Measurements from ENCODE around the gene EDAR.

Gene EDAR

GRCh38 chr2:109027702-109028101 is 38.7 kb upstream of the EDAR start:
- TF ChIP-seq CREB1 (IDR thresholded peaks at IDR 0.05; ENCODE audit: low read depth): no peak
- no peak for TF ChIP-seq TCF12 (IDR thresholded peaks at IDR 0.05; ENCODE audit: low read depth)
- TF ChIP-seq MAX (IDR thresholded peaks at IDR 0.05): no peak
- no peak for TF ChIP-seq EGR1 (IDR thresholded peaks at IDR 0.05)
- TF ChIP-seq YY1 (IDR thresholded peaks at IDR 0.05; ENCODE audit: low read depth): no peak
- no peak for TF ChIP-seq TAF1 (IDR thresholded peaks at IDR 0.05; ENCODE audit: low read depth)
- no peak for TF ChIP-seq FOXM1 (IDR thresholded peaks at IDR 0.05; ENCODE audit: borderline replicate concordance, low read depth)
- TF ChIP-seq RAD21 (IDR thresholded peaks at IDR 0.05; ENCODE audit: low read depth): no peak
- no peak for TF ChIP-seq EP300 (IDR thresholded peaks at IDR 0.05; ENCODE audit: borderline replicate concordance)
- no peak for TF ChIP-seq CEBPB (IDR thresholded peaks at IDR 0.05)
- TF ChIP-seq REST (IDR thresholded peaks at IDR 0.05; ENCODE audit: low read depth): no peak
- TF ChIP-seq ZBTB7A (IDR thresholded peaks at IDR 0.05; ENCODE audit: low read depth): no peak
- TF ChIP-seq NFIC (IDR thresholded peaks at IDR 0.05): no peak
- no peak for TF ChIP-seq USF1 (IDR thresholded peaks at IDR 0.05)
- TF ChIP-seq TEAD4 (IDR thresholded peaks at IDR 0.05): no peak

GRCh38 chr2:109024477-109024876 is 35.5 kb upstream of the EDAR start:
- no peak for TF ChIP-seq EGR1 (IDR thresholded peaks at IDR 0.05)
- no peak for TF ChIP-seq ZBTB7A (IDR thresholded peaks at IDR 0.05; ENCODE audit: low read depth)
- TF ChIP-seq FOXM1 (IDR thresholded peaks at IDR 0.05; ENCODE audit: borderline replicate concordance, low read depth): no peak
- no peak for TF ChIP-seq MAX (IDR thresholded peaks at IDR 0.05)

GRCh38 chr2:109021895-109022300 is 32.9 kb upstream of the EDAR start:
- TF ChIP-seq CREB1 (IDR thresholded peaks at IDR 0.05; ENCODE audit: low read depth) (no peak), RAD21 (IDR thresholded peaks at IDR 0.05; ENCODE audit: low read depth) (no peak), YY1 (IDR thresholded peaks at IDR 0.05; ENCODE audit: low read depth) (no peak), EGR1 (IDR thresholded peaks at IDR 0.05) (no peak), EP300 (IDR thresholded peaks at IDR 0.05; ENCODE audit: borderline replicate concordance) (no peak), NFIC (IDR thresholded peaks at IDR 0.05) (no peak), USF1 (IDR thresholded peaks at IDR 0.05) (no peak), TCF12 (IDR thresholded peaks at IDR 0.05; ENCODE audit: low read depth) (no peak)

GRCh38 chr2:109020217-109020637 is 31.2 kb upstream of the EDAR start:
- TF ChIP-seq RAD21 (IDR thresholded peaks at IDR 0.05; ENCODE audit: low read depth): no peak

- TF ChIP-seq RAD21 (IDR thresholded peaks at IDR 0.05; ENCODE audit: low read depth): no peak
- TF ChIP-seq TCF12 (IDR thresholded peaks at IDR 0.05; ENCODE audit: low read depth): no peak
- TF ChIP-seq REST (IDR thresholded peaks at IDR 0.05; ENCODE audit: low read depth): no peak
- no peak for TF ChIP-seq NFIC (IDR thresholded peaks at IDR 0.05)
- TF ChIP-seq YY1 (IDR thresholded peaks at IDR 0.05; ENCODE audit: low read depth): no peak
- TF ChIP-seq TAF1 (IDR thresholded peaks at IDR 0.05; ENCODE audit: low read depth): no peak
- no peak for TF ChIP-seq TEAD4 (IDR thresholded peaks at IDR 0.05)
- TF ChIP-seq CEBPB (IDR thresholded peaks at IDR 0.05): no peak
- TF ChIP-seq ZBTB7A (IDR thresholded peaks at IDR 0.05; ENCODE audit: low read depth): no peak
- no peak for TF ChIP-seq EGR1 (IDR thresholded peaks at IDR 0.05)
- no peak for TF ChIP-seq MAX (IDR thresholded peaks at IDR 0.05)
- TF ChIP-seq USF1 (IDR thresholded peaks at IDR 0.05): no peak
- no peak for TF ChIP-seq CREB1 (IDR thresholded peaks at IDR 0.05; ENCODE audit: low read depth)
- no peak for TF ChIP-seq EP300 (IDR thresholded peaks at IDR 0.05; ENCODE audit: borderline replicate concordance)
- no peak for TF ChIP-seq FOXM1 (IDR thresholded peaks at IDR 0.05; ENCODE audit: borderline replicate concordance, low read depth)
Measured at GRCh38 chr2:109018452-109018851, 29.4 kb upstream of the EDAR start.

- no peak for TF ChIP-seq TAF1 (IDR thresholded peaks at IDR 0.05; ENCODE audit: low read depth)
- TF ChIP-seq TEAD4 (IDR thresholded peaks at IDR 0.05): no peak
- no peak for TF ChIP-seq CREB1 (IDR thresholded peaks at IDR 0.05; ENCODE audit: low read depth)
- no peak for TF ChIP-seq MAX (IDR thresholded peaks at IDR 0.05)
- no peak for TF ChIP-seq YY1 (IDR thresholded peaks at IDR 0.05; ENCODE audit: low read depth)
- no peak for TF ChIP-seq TCF12 (IDR thresholded peaks at IDR 0.05; ENCODE audit: low read depth)
- TF ChIP-seq EP300 (IDR thresholded peaks at IDR 0.05; ENCODE audit: borderline replicate concordance): no peak
- TF ChIP-seq CEBPB (IDR thresholded peaks at IDR 0.05): no peak
- no peak for TF ChIP-seq EGR1 (IDR thresholded peaks at IDR 0.05)
Measured at GRCh38 chr2:109017017-109017416, 28.0 kb upstream of the EDAR start.

All from Ishikawa (cell line).